GM12892 (cell line): ENCODE data around the gene ARHGAP29.

Experiments used
- DNase-seq: peaks from one replicate; pipeline ENCODE4 v3.0.0; 2011; ENCODE audit not compliant: insufficient read length
- FAIRE-seq: peaks from 2 replicates; lab custom pipeline; 2011; peaks lifted over from hg19 to GRCh38; lab: Jason Lieb, UNC
- POLR2A ChIP-seq: IDR thresholded peaks from 2 replicates; pipeline ENCODE4 v1.6.1; 2011; ENCODE audit warnings: low read depth, low read length, control low read depth
- POLR2AphosphoS5 ChIP-seq: IDR thresholded peaks from 2 replicates; pipeline ENCODE4 v1.6.1; 2011; ENCODE audit warnings: low read depth, low read length, control low read depth
- TAF1 ChIP-seq: IDR thresholded peaks from 2 replicates; pipeline ENCODE4 v1.6.1; 2011; ENCODE audit warnings: low read depth, mild to moderate bottlenecking, control low read depth, low read length, borderline replicate concordance

ARHGAP29 gene

GRCh38 chr1:94230920-94231319, 6.5 kb downstream of the ARHGAP29 start:
- FAIRE-seq (no peak), DNase-seq (no peak)
- TF ChIP-seq POLR2AphosphoS5: no peak
- no peak for TF ChIP-seq TAF1
- TF ChIP-seq POLR2A: no peak

GRCh38 chr1:94228640-94229375, 8.6 kb downstream of the ARHGAP29 start:
- TF ChIP-seq POLR2A: no peak
- no peak for TF ChIP-seq POLR2AphosphoS5
- no peak for TF ChIP-seq TAF1
- FAIRE-seq: no peak

GRCh38 chr1:94227624-94228023, 9.8 kb downstream of the ARHGAP29 start:
- TF ChIP-seq POLR2AphosphoS5: no peak
- TF ChIP-seq TAF1: no peak
- DNase-seq (no peak), FAIRE-seq (no peak)

More at GRCh38 chr1:94228640-94229375, 8.6 kb downstream of the ARHGAP29 start:
- DNase-seq: no peak

GRCh38 chr1:94225845-94226244, 11.5 kb downstream of the ARHGAP29 start:
- DNase-seq: no peak
- FAIRE-seq: no peak
- TF ChIP-seq TAF1 (no peak), POLR2AphosphoS5 (no peak), POLR2A (no peak)

- no peak for DNase-seq
- no peak for FAIRE-seq
- TF ChIP-seq POLR2AphosphoS5: no peak
- TF ChIP-seq TAF1: no peak
- no peak for TF ChIP-seq POLR2A
These were observed 19.1 kb downstream of the ARHGAP29 start for GRCh38 chr1:94218332-94218731.

GRCh38 chr1:94215955-94216354, 21.4 kb downstream of the ARHGAP29 start:
- TF ChIP-seq TAF1 (no peak), POLR2AphosphoS5 (no peak), POLR2A (no peak)
- FAIRE-seq: no peak
- no peak for DNase-seq

GRCh38 chr1:94209982-94210381, 27.4 kb downstream of the ARHGAP29 start:
- no peak for FAIRE-seq
- DNase-seq: no peak
- TF ChIP-seq TAF1 (no peak), POLR2A (no peak), POLR2AphosphoS5 (no peak)

GRCh38 chr1:94209425-94209824, 28.0 kb downstream of the ARHGAP29 start:
- TF ChIP-seq TAF1: no peak
- TF ChIP-seq POLR2AphosphoS5: no peak
- TF ChIP-seq POLR2A: no peak
- no peak for DNase-seq
- FAIRE-seq: no peak

GRCh38 chr1:94207695-94208094, 29.7 kb downstream of the ARHGAP29 start:
- no peak for TF ChIP-seq TAF1
- TF ChIP-seq POLR2AphosphoS5: no peak
- no peak for TF ChIP-seq POLR2A
- DNase-seq (no peak), FAIRE-seq (no peak)

- TF ChIP-seq POLR2A (no peak), POLR2AphosphoS5 (no peak), TAF1 (no peak)
- no peak for DNase-seq
- no peak for FAIRE-seq
These were observed 31.7 kb downstream of the ARHGAP29 start for GRCh38 chr1:94205639-94206038.

GRCh38 chr1:94202241-94202640, 35.1 kb downstream of the ARHGAP29 start:
- DNase-seq (no peak), FAIRE-seq (no peak)
- no peak for TF ChIP-seq POLR2A
- TF ChIP-seq TAF1: no peak
- no peak for TF ChIP-seq POLR2AphosphoS5

GRCh38 chr1:94199398-94199797, 38.0 kb downstream of the ARHGAP29 start:
- no peak for TF ChIP-seq POLR2AphosphoS5
- TF ChIP-seq POLR2A: no peak
- TF ChIP-seq TAF1: no peak
- DNase-seq (no peak), FAIRE-seq (no peak)
